ENCODE measurements around the gene SLC2A9.

The SLC2A9 gene

GRCh38 chr4:10041036-10041435 lies 19.7 kb upstream of the SLC2A9 start:
- DNase-seq = no peak

DNA sequence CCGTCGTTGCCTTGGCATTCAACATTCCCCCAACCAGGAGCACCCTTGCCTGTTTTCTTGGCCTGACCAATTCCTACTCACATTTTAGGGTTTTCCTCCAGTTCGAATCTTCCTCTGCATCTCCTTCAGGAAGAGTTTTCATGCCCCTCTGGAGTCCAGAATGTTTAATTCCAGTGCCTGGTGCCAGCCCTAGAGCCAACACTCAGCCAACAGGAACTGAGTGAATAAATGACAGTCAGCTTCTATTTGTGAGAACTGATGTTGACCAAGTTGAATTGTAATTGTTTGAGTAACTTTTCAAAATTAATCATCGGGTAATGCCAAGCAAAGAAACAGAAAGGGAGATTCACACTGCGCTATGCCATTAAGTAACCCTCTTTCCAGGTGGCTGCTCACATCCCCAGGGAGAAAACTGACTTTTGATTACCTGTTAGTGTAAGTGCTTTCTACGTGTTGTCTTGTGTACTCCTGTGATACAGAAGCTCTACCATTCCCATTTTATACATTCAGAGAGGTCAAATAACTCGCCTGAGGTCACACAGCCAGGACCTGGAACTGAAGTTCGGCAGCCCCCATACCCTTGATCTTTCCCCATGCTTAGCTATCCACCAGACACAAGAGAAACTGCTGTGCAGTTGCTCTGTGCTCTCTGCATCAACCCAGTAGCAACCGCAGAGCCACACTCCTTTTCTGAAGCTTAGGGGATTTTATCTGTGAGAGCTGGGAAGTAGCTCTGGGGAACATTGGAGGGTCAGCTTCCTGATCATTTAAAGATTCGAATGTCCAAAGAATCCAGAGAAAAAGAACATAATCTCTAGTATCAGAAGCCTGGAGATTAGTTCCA lies 19.0 kb upstream of the SLC2A9 start:
- DNase-seq = no peak

- DNase-seq = no peak
Measured at GRCh38 chr4:10036807-10037342, 15.6 kb upstream of the SLC2A9 start.

- no peak for DNase-seq
Measured at GRCh38 chr4:10035130-10035529, 13.8 kb upstream of the SLC2A9 start.

DNA sequence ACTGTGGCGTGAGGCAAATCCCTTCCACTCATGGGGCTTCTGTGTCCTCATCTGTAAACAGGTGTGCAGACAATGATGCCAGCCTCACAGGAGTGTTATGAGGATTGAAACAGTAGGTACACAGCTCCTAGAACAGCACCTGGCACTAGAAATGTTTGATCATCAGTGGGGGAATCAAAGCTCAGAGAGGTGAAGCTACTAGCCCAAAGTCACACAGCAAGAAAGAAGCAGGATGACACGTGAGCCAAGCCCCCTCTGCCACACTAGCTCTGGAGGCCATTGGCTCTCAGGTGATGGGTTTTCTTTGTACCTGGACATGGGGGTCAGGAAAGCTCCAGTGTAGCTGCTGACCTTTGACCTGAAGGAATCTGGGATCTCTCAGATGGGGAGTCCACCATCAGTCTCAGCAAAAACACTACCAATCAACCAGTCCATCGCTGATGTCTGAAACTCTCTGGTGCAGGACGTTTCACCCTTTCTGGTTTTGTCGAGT lies 13.4 kb upstream of the SLC2A9 start:
- no peak for DNase-seq

DNA sequence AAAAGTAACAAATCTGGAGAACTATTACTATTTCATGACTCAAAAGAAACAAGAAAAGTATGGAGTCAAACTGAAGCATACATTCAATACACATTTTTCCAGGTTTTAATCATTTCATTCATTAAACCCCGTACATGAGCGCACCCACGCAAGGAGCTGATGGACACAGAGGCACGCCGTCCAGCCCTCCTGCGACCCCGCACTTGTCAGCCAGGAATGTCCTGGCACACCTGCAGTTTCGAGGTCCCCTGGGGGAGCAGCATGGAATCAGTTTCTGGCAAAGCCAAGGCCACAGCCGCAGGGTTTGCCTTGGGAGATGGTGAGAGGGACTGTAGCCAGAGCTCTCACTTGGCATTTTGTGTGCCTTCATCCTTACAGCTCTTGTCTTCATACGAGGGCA lies 12.8 kb upstream of the SLC2A9 start:
- no peak for DNase-seq

DNA sequence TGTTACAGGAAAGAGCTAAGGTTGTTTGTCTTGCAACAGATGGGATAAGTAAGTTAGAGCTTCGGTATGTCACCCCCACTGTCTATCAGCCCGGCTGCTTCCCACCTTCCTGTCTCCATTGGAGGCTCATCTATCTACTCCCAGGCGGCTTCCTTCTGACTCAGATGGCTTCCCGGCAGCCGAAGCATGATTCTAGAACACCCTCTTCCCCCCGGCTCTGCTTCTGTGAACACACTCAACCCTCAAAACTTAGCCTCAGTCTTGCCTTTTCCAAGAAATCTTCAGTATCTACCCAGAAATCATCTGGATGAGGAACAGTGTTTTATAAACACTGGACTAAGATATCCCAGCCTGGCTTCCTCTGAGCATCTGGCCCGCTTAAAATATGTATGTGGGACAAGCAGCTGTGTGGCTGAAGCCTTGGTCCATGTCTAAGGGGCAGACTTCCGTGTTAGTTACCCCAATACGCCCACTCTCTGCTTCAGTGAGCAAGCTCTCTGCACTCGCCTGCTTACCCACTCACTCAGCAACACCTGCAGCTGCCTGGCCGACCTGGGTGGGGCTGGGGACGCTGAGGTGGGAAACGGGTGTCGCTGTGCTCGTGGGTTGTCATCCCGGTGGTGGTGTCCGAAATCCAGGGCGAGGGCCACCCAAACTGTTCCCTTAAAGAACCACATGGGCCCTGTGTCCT lies 12.0 kb upstream of the SLC2A9 start:
- no peak for DNase-seq

DNA sequence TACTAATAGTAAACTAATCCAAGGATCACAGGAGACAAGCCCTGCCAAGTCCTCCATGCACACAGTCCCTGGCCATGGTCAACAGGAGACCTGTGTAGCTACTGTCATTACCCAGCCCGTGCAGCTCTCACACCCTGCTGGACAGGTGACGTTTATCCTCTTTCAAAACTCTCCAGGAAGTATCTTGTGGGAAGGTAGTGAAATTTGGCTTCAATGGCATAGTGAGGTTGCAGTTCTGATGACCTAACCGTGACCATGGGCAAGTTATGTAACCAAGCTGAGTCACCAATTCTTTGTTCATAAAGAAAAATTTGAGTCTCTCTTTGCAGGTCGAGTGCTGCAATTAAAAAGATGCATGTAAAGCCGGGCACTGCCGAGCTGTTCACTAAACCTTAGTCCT lies 11.3 kb upstream of the SLC2A9 start:
- DNase-seq = no peak

DNA sequence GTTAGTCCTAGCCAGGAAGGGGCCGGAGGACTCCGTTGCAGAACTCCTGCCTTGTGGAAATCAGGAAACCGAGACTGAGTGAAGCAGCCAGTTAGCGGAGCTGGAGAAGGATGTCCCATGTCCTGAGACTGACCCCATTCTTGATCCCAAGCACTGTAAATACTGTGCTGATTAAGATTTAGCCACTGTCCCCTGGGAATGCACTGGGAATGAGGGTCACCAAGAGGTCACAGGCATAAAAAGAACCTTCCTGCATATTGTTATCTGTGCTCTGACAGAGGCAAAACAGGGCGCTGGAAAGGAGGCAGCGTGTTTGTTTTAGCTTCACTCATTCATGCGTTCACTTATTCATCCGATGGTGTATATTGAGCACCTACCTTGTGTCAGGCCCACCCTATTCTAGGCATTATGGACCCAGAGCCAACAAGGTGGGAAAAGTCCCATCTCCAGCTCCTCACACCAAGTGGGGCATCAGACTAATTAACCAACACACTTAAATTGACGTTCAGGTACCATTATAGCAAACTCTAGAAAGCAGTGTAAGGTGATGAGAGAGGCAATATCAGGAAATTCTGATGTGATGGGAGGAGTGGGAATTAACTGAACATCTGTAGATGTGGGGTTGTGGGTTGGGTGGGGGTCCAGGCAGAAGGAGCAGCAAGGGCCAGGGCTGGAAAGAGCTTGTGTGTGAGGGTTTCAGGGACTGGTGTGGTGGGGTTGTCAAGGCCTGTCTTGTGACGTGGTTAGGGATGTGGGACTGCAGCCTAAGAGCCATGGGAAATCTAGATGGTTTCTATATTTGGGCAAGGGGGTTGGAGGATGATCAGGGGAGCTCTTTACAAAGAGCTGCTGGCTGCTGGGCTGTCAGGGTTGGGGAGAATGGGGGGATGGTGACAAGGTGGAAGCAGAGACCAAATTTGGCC lies 10.6 kb upstream of the SLC2A9 start:
- no peak for DNase-seq

- DNase-seq = no peak
Measured at GRCh38 chr4:10030972-10031667, 9.8 kb upstream of the SLC2A9 start.

- no peak for DNase-seq
Measured at GRCh38 chr4:10029403-10029802, 8.1 kb upstream of the SLC2A9 start.

DNA sequence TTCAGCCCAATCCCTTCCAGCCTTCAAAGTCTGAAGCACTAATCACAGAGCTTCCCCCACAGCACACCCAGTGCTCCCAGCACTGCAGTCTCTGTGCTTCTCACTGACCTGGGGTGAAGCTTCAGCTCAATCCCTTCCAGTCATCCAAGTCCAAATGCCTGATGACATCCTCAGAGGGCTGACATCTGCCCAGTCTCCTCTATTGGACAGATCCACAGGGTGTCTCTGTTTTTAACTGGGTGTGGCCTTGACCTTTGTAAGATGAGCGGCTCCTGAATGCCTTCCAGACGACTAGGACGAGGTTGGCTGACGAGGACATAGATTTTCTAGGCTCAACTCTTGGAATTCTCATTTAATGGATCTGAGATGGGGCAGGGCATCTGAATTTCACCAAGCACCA lies 7.6 kb upstream of the SLC2A9 start:
- no peak for DNase-seq

- no peak for DNase-seq
Measured at GRCh38 chr4:10026485-10026884, 5.2 kb upstream of the SLC2A9 start.

GRCh38 chr4:10025230-10025806 lies 4.0 kb upstream of the SLC2A9 start:
- no peak for DNase-seq

DNA sequence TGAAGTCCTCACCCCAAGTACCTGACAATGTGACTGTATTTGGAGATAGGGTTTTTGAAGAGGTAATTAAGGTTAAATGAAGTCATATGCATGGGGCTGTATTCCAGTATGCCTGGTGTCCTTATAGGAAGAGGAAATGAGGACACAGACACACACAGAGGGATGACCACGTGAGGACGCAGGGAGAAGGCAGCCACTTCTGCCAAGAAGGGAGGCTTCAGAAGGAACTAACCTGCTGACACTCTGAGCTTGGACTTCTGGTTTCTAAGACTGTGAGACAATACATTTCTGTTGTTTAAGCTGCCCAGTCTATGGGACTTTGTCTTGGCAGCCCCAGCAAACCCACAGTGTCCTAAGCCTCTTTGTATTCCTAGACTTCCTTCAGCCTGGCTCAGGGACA lies 3.0 kb upstream of the SLC2A9 start:
- DNase-seq = no peak

- no peak for DNase-seq
Measured at GRCh38 chr4:10023806-10024205, 2.5 kb upstream of the SLC2A9 start.

DNA sequence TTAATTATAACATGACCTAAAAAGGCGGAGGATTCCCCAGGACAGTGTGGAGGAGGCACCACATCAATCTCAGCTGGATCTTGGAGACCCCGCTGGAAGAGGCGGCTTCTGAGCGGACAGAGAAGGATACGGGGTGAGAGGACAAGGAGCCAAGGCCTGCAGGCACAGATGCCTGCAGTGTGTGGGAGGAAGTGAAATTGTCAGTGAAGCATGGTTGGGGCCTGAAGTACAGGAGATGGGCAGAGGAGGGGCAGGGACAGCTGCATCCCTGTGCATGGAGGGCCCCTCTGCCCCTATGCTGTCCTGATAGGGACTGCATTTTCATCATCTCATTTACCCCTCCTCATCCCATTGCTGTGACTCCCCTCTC lies 1.7 kb upstream of the SLC2A9 start:
- DNase-seq = no peak

GRCh38 chr4:10022346-10023049 lies 1.2 kb upstream of the SLC2A9 start:
- DNase-seq = no peak

DNA sequence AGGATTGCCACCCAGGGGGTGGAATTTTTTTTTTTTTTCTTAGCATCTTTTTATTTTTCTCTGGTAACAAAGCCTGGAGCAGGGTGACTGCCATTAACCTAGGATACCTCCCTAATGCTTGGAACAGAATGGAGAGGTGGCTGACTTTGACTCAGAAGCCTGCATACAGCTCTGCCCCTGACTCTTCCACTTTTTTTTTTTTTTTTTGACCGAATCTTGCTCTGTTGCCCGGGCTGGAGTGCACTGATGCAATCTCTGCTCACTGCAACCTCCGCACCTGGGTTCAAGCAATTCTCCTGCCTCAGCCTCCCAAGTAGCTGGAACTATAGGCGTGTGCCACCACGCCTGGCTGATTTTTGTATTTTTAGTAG lies 341 bp upstream of the SLC2A9 start:
- no peak for DNase-seq

- no peak for DNase-seq
Measured at GRCh38 chr4:10020106-10020505, 1.2 kb downstream of the SLC2A9 start.

DNA sequence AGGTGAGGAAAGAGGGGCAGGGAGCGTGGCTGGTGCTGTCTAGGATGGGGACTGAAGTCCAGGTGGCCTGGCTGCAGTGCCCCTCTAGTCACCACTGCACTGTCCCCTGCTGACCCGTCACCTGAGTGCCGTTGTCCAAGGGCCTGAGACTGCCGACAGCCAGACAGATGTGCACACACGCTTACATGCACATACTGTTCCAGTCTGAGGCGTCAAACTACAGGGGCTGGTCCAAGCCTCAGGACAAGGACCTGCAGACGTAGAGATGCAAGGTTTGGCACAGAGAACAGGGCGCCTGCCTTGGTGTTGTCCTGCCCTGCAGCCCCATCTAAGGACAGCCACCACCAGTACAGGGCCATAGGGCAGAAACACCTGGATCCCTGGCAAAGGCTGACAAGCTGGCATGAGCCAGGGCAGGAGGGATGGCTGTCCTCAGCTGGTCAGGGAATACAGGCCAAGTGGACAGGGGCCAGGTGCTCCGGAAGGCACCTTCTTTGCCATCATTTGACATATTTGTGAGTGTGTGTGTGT lies 1.7 kb downstream of the SLC2A9 start:
- DNase-seq = no peak
